Measurements from ENCODE around the gene WDFY2.

- TF ChIP-seq CTCF (IDR thresholded peaks at IDR 0.05) (no peak), POLR2A (IDR thresholded peaks at IDR 0.05) (no peak)
These were observed 40.6 kb downstream of the WDFY2 start for GRCh38 chr13:51624695-51625345.
